GM23338 (cell line): Measurements from ENCODE around the gene CLDN3. TPM values are rescaled to one million over a fixed set of nuclear protein-coding genes. Genes with fewer than 3 reads are reported as not detected.

Source experiments
- ATAC-seq: fragments of 200-7000 bp; cut with Tn5 transposase; 3 replicates; pipeline ENCODE4 v1.9.1; 2020
- DNase-seq: peaks from one replicate; pipeline ENCODE4 v3.0.0-alpha.2; 2015; ENCODE audit warnings: low spot score
- H2AFZ ChIP-seq: fragments of 200-600 bp; sonication (generic); 2 replicates; pipeline ENCODE4 v1.8.0; 2016; ENCODE audit warnings: antibody characterized with exemption, mild to moderate bottlenecking, moderate library complexity
- H3F3A ChIP-seq: fragments of 200-600 bp; sonication (generic); replicated peaks from 2 replicates; pipeline ENCODE4 v1.8.0; 2017; ENCODE audit warnings: antibody characterized with exemption, mixed run types, low read depth
- H3K27ac ChIP-seq: fragments of 200-600 bp; sonication (generic); 2 replicates; pipeline ENCODE4 v1.6.1; 2016; ENCODE audit warnings: low read depth
- H3K27me3 ChIP-seq: fragments of 200-600 bp; sonication (generic); 2 replicates; pipeline ENCODE4 v1.8.0; 2016; ENCODE audit warnings: mild to moderate bottlenecking, mixed run types, moderate library complexity; ENCODE audit not compliant: insufficient read depth
- H3K36me3 ChIP-seq: fragments of 200-600 bp; sonication (generic); 2 replicates; pipeline ENCODE4 v1.8.0; 2016; ENCODE audit warnings: mild to moderate bottlenecking; ENCODE audit not compliant: insufficient read depth
- H3K4me1 ChIP-seq: fragments of 200-600 bp; sonication (generic); 2 replicates; pipeline ENCODE4 v1.8.0; 2016; ENCODE audit warnings: mild to moderate bottlenecking, moderate library complexity; ENCODE audit not compliant: insufficient read depth
- H3K4me2 ChIP-seq: fragments of 200-600 bp; sonication (generic); 2 replicates; pipeline ENCODE4 v1.7.1; 2017; ENCODE audit warnings: mixed run types
- H3K4me3 ChIP-seq: fragments of 200-600 bp; sonication (generic); 2 replicates; pipeline ENCODE4 v1.6.1; 2016; ENCODE audit warnings: mixed run types
- H3K79me2 ChIP-seq: fragments of 200-600 bp; sonication (generic); replicated peaks from 2 replicates; pipeline ENCODE4 v1.8.0; 2017; ENCODE audit warnings: mild to moderate bottlenecking; ENCODE audit not compliant: insufficient read depth
- H3K9me2 ChIP-seq: fragments of 200-600 bp; sonication (generic); 2 replicates; pipeline ENCODE4 v1.8.0; 2017; ENCODE audit not compliant: insufficient read depth
- H4K20me1 ChIP-seq: fragments of 200-600 bp; sonication (generic); replicated peaks from 2 replicates; pipeline ENCODE4 v1.8.0; 2017; ENCODE audit warnings: mild to moderate bottlenecking; ENCODE audit not compliant: insufficient read depth
- H3K27ac Mint-ChIP-seq: 2 replicates; pipeline ENCODE4 v1.8.0; 2020; ENCODE audit warnings: inconsistent platforms, mild to moderate bottlenecking, moderate library complexity, mixed read lengths
- H3K27me3 Mint-ChIP-seq: 3 replicates; pipeline ENCODE4 v1.8.0; 2022; ENCODE audit warnings: low read depth, mild to moderate bottlenecking, moderate library complexity, mixed read lengths, inconsistent platforms; ENCODE audit not compliant: insufficient read depth, poor library complexity
- H3K36me3 Mint-ChIP-seq: 3 replicates; pipeline ENCODE4 v1.8.0; 2021; ENCODE audit warnings: low read depth, mild to moderate bottlenecking, inconsistent platforms, moderate library complexity, mixed read lengths
- H3K4me1 Mint-ChIP-seq: 3 replicates; pipeline ENCODE4 v1.8.0; 2020; ENCODE audit warnings: mild to moderate bottlenecking, inconsistent platforms, mixed read lengths
- H3K4me3 Mint-ChIP-seq: 3 replicates; pipeline ENCODE4 v1.8.0; 2021; ENCODE audit warnings: moderate library complexity, mild to moderate bottlenecking, inconsistent platforms, mixed read lengths
- H3K9me3 Mint-ChIP-seq: 3 replicates; pipeline ENCODE4 v1.8.0; 2020; ENCODE audit warnings: moderate library complexity, mild to moderate bottlenecking, inconsistent platforms, mixed read lengths
- ETS1 ChIP-seq: IDR thresholded peaks from 2 replicates; pipeline ENCODE4 v1.6.1; 2016; ENCODE audit warnings: antibody characterized with exemption
- JUNB ChIP-seq: IDR thresholded peaks from one replicate; pipeline ENCODE4 v1.6.1; 2016; ENCODE audit warnings: antibody characterized with exemption; ENCODE audit not compliant: unreplicated experiment
- REST ChIP-seq: IDR thresholded peaks from one replicate; pipeline ENCODE4 v1.6.1; 2018; ENCODE audit warnings: antibody characterized with exemption; ENCODE audit not compliant: unreplicated experiment
- STAT1 ChIP-seq: IDR thresholded peaks from one replicate; pipeline ENCODE4 v1.6.1; 2016; ENCODE audit warnings: antibody characterized with exemption; ENCODE audit not compliant: unreplicated experiment
- ZNF114 ChIP-seq: fragments of 250-450 bp; sonication (Bioruptor Pico); IDR thresholded peaks from 2 replicates; pipeline ENCODE4 v1.5.0; 2020; ENCODE audit warnings: mild to moderate bottlenecking, moderate library complexity
- ZNF462 ChIP-seq: fragments of 250-450 bp; sonication (Bioruptor Pico); IDR thresholded peaks from 2 replicates; pipeline ENCODE4 v1.5.0; 2020; ENCODE audit warnings: mild to moderate bottlenecking, moderate library complexity
- polyA plus RNA-seq: library from polyadenylated mRNA; unstranded; fragments of >200 nt; fragmentation: Nextera tagmentation; extraction: Ambion mirVana; gene quantifications from 2 replicates; pipeline ENCODE4 v1.2.1, GENCODE V29; 2016
- total RNA-seq: library from RNA; depleted of rRNA; stranded (reverse); fragments of >200 nt; shearing (Covaris generic); gene quantifications from 2 replicates; pipeline ENCODE4 v1.2.3, GENCODE V29; 2014

CLDN3 gene
- total and polyA plus RNA-seq, 2 experiments from 2014 or later, result 20.1 to 27.7 TPM

- Mint-ChIP-seq H3K27ac (no peak overlapping the region), H3K27me3 (peaks cover 1% of the 10 kb centered on the region), H3K4me1 (peaks cover 2% of the 10 kb centered on the region; the same call in 1 of the 3 replicates), H3K4me3 (no peak overlapping the region), H3K36me3 (peaks cover 2% of the 10 kb centered on the region; the same call in 2 of the 3 replicates), H3K9me3 (peaks cover 2% of the 10 kb centered on the region; the same call in 2 of the 3 replicates)
- Histone ChIP-seq H3K36me3 (no peaks in the 10 kb centered on the region), H2AFZ (no peak overlapping the region), H3K27ac (no peak overlapping the region), H4K20me1 (no peaks in the 10 kb centered on the region), H3K4me1 (no peaks in the 10 kb centered on the region), H3K4me3 (no peak overlapping the region), H3K27me3 (no peaks in the 10 kb centered on the region), H3K79me2 (no peaks in the 10 kb centered on the region), H3F3A (no peaks in the 10 kb centered on the region), H3K4me2 (no peak overlapping the region), H3K9me2 (0 out of 2 replicates have a peak, but pooled peaks cover 3% of the 10 kb centered on the region)
- ATAC-seq, result no peak
- TF ChIP-seq REST (no peak), ZNF462 (CRISPR knock-in tag) (no peak), STAT1 (no peak), ZNF114 (CRISPR knock-in tag) (no peak), ETS1 (no peak), JUNB (no peak)
- DNase-seq, result no peak
Measured at GRCh38 chr7:73749931-73750776, 19.9 kb downstream of the CLDN3 start.
